Uterus (tissue), 4 donors: ENCODE measurements around the gene SLC29A2. TPM values are rescaled to one million over a fixed set of nuclear protein-coding genes. Genes with fewer than 3 reads are reported as not detected.
"Not testable (repeated sequence)": the region's sequence is repeated elsewhere in the genome, so short reads cannot be mapped to it uniquely, and the experiment has no call there.

ENCODE experiments used
- DNase-seq, 2 donors: peaks; one replicate each; pipeline ENCODE4 v3.0.0-alpha.2; 2019 to 2020
- H3K27ac ChIP-seq, 2 donors: fragments of 200-600 bp; sonication (generic); 1 replicate in 1 of 2; 2 replicates in 1 of 2; pipeline ENCODE4 v1.5.1; 2016 to 2018
- H3K27me3 ChIP-seq, 2 donors: fragments of 200-600 bp; sonication (generic); one replicate each; pipeline ENCODE4 v1.5.1; 2018 to 2019; ENCODE audit warnings: control low read depth in 1 of 2
- H3K36me3 ChIP-seq, 2 donors: fragments of 200-600 bp; sonication (generic); one replicate each; pipeline ENCODE4 v1.5.1; 2019; ENCODE audit warnings: control low read depth in 1 of 2
- H3K4me1 ChIP-seq, 2 donors: fragments of 200-600 bp; sonication (generic); one replicate each; pipeline ENCODE4 v1.5.1; 2018 to 2019; ENCODE audit warnings: control low read depth in 1 of 2
- H3K4me3 ChIP-seq, 2 donors: fragments of 200-600 bp; sonication (generic); 1 replicate in 1 of 2; 2 replicates in 1 of 2; pipeline ENCODE4 v1.5.1; 2018 to 2019; ENCODE audit warnings: mild to moderate bottlenecking in 1 of 2
- H3K9me3 ChIP-seq, 2 donors: fragments of 200-600 bp; sonication (generic); one replicate each; pipeline ENCODE4 v1.5.1; 2019; ENCODE audit warnings: control low read depth in 1 of 2
- CTCF ChIP-seq, 4 experiments: fragments of 200-600 bp in 2 of 4; fragments of 450-650 bp in 2 of 4; sonication (generic) in 2 of 4; IDR thresholded peaks; one replicate each; pipeline ENCODE4 v1.5.1; 2016 to 2019; ENCODE audit warnings: antibody characterized with exemption in 4 of 4, mild to moderate bottlenecking in 2 of 4, moderate library complexity in 1 of 4
- POLR2A ChIP-seq, 2 donors: fragments of 450-650 bp; IDR thresholded peaks; one replicate each; pipeline ENCODE4 v1.6.1; 2016; ENCODE audit warnings: antibody characterized with exemption in 2 of 2, mild to moderate bottlenecking in 1 of 2, moderate library complexity in 1 of 2
- intact Hi-C: fragments of 100-400 bp; cut with DNase I; formaldehyde crosslinking; loops from one replicate; pipeline ENCODE4 v1.15.1; 2023; ENCODE audit warnings: low total_unique reads
- total RNA-seq, 4 donors: library from RNA; depleted of rRNA in 3 of 4; stranded (reverse); fragments of >200 nt in 3 of 4; gene quantifications; one replicate each; pipeline versions ENCODE4 v1.1.0 to v1.2.4, GENCODE V29; 2014 to 2023
- donor health status: DM: yes; HTN: yes; CAD: no.

SLC29A2 gene
- total RNA-seq, 4 donors from 2014 or later = 0.26 to 3.5 (median 1.5) TPM; not detected in 1

DNA sequence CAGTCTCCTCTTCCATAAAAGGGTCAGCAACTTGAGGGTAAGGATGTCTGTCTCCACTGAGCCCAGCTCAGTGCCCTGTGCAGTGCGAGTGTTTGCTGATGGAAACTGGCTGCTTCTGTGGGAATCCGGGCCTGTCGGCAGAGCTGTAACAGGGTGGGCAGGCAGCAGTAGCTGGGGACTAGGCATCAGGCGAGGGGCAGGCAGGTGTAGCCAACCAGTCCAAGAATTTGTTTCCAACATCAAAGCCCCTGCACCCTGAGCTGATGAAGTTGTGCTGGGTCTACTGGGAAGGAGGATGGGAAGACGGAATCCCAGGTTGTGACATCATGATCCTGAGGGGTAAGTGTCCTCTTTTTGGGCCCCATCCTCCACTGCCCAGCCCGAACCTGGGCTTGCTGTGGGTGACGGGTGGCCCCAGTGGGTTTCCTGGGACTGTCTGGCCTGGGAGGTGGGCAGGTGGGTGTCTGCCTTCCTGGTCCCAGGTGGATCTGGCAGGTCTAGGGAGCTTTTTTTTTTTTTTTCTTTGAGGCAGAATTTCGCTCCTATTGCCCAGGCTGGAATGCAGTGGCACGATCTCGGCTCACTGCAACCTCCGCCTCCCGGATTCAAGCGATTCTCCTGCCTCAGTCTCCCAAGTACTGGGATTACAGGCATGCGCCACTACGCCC, 11.0 kb downstream of the SLC29A2 start:
- no peaks in the 10 kb centered on the region for H3K36me3 ChIP-seq
- no peaks in the 10 kb centered on the region for H3K27me3 ChIP-seq
- intact Hi-C loops = no loop called here
- no peaks in the 10 kb centered on the region for H3K4me1 ChIP-seq
- TF ChIP-seq POLR2A (IDR thresholded peaks at IDR 0.05) = no peak
- no peak for TF ChIP-seq CTCF (IDR thresholded peaks at IDR 0.05)
- no peak overlapping the region for H3K4me3 ChIP-seq
- H3K27ac ChIP-seq = no peak overlapping the region
- no peak for DNase-seq
- no peaks in the 10 kb centered on the region for H3K9me3 ChIP-seq

DNA sequence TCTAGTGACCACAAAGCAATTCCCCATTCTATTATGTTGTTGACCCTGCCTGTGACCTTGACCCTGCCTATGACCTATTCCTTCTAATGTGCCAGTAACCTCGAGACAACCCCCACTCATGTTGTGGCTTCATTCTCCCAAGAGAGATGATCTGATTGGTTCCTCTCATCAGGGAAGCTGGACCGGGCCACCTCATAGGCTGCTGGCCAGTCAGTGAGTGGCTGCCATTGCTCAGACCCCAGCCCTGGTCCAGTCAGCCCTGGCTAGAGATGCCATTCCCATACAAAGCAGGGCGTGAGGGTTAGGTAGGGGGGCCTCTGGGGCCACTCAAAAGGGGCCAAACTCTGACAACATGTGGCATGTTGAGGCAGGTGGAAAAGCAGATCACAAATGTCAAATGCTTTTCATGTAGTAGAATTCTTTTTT, 11.9 kb downstream of the SLC29A2 start:
- DNase-seq = no peak
- Histone ChIP-seq H3K9me3 (no peaks in the 10 kb centered on the region), H3K36me3 (no peaks in the 10 kb centered on the region)

DNA sequence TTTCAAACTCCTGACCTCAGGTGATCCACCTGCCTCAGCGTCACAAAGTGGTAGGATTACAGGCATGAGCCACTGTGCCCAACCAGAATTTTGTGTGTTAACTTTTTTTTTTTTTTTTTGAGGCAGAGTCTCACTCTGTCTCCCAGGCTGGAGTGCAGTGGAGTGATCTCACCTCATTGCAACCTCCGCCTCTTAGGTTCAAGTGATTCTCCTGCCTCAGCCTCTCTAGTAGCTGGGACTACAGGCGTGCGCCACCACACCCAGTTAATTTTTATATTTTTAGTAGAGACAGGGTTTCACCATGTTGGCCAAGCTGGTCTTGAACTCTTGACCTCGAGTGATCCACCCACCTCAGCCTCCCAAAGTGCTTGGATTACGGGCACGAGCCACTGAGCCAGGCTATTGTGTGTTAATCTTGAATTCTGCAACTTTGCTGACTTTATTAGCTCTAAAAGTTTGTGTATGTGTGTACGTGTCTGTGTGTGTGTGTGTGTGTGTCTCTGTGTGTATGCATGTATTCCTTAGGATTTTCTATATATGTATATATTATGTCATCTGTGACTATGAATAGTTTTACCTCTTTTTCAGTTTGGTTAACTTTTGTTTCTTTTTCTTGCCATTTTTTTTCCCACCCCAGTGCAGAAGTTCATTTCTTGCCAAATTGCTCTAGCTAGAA, 20.9 kb downstream of the SLC29A2 start:
- H3K27ac ChIP-seq, intact Hi-C loops, H3K9me3 ChIP-seq, H3K4me3 ChIP-seq, DNase-seq, H3K27me3 ChIP-seq, H3K36me3 ChIP-seq: not testable (repeated sequence)
- peaks cover 10 to 12% of the 10 kb centered on the region in 2 donors for H3K4me1 ChIP-seq

More for the DNA sequence above, 11.9 kb downstream of the SLC29A2 start:
- intact Hi-C loops = no loop called here
- H3K4me1 ChIP-seq = no peaks in the 10 kb centered on the region
- H3K27me3 ChIP-seq = no peaks in the 10 kb centered on the region
- H3K4me3 ChIP-seq = no peak overlapping the region
- no peak overlapping the region for H3K27ac ChIP-seq
- TF ChIP-seq CTCF (IDR thresholded peaks at IDR 0.05) (no peak), POLR2A (IDR thresholded peaks at IDR 0.05) (no peak)

GRCh38 chr11:66349084-66349386, 22.5 kb downstream of the SLC29A2 start:
- intact Hi-C loops = no loop called here
- TF ChIP-seq CTCF (IDR thresholded peaks at IDR 0.05) (no peak), POLR2A (IDR thresholded peaks at IDR 0.05) (no peak)
- H3K27me3 ChIP-seq = no peaks in the 10 kb centered on the region
- H3K9me3 ChIP-seq = no peaks in the 10 kb centered on the region
- H3K36me3 ChIP-seq = no peaks in the 10 kb centered on the region
- H3K27ac ChIP-seq = no peak overlapping the region
- H3K4me1 ChIP-seq = peaks cover 12 to 13% of the 10 kb centered on the region in 2 donors
- H3K4me3 ChIP-seq = no peak overlapping the region
- no peak for DNase-seq

- peak within 1 kb of the TSS; percentile 90 to 95 for H3K27ac ChIP-seq
- H3K4me1 ChIP-seq = peaks cover 12 to 13% of the 10 kb centered on the region in 2 donors
- TF ChIP-seq CTCF (IDR thresholded peaks at IDR 0.05) (peak in 2 of 4 experiments; percentile 2 to 10), POLR2A (IDR thresholded peaks at IDR 0.05) (peak in 1 of 2 donors; percentile 51)
- peak within 1 kb of the TSS; percentile 94 for H3K4me3 ChIP-seq
- H3K27me3 ChIP-seq = no peaks in the 10 kb centered on the region
- H3K9me3 ChIP-seq = no peaks in the 10 kb centered on the region
- no peaks in the 10 kb centered on the region for H3K36me3 ChIP-seq
- intact Hi-C loops = no loop called here
- peak; percentile 90 to 92 for DNase-seq
Observed at GRCh38 chr11:66347425-66348276, 23.9 kb downstream of the SLC29A2 start, which contains the start of gene B4GAT1. B4GAT1 (minus strand) TSS chr11:66347629; CDS start chr11:66347545, 84 bp downstream.
